MG63 (cell line): ENCODE measurements around the gene RTEL1. TPM values are rescaled to one million over a fixed set of nuclear protein-coding genes. Genes with fewer than 3 reads are reported as not detected.

Experiments used
- DNase-seq: peaks from one replicate; pipeline ENCODE4 v3.0.0-alpha.2; 2020
- H3K27me3 ChIP-seq: fragments of 250-450 bp; sonication (Bioruptor Pico); 2 replicates; pipeline ENCODE4 v1.5.1; 2020; ENCODE audit warnings: mild to moderate bottlenecking, moderate library complexity
- H3K36me3 ChIP-seq: fragments of 250-450 bp; sonication (Bioruptor Pico); 2 replicates; pipeline ENCODE4 v1.5.1; 2020; ENCODE audit warnings: mild to moderate bottlenecking, moderate library complexity
- H3K4me3 ChIP-seq: fragments of 250-450 bp; sonication (Bioruptor Pico); 2 replicates; pipeline ENCODE4 v1.5.1; 2020; ENCODE audit warnings: mild to moderate bottlenecking, moderate library complexity
- H3K9me3 ChIP-seq: fragments of 250-450 bp; sonication (Bioruptor Pico); 2 replicates; pipeline ENCODE4 v1.5.1; 2020; ENCODE audit warnings: mild to moderate bottlenecking, moderate library complexity
- total RNA-seq: library from RNA; depleted of rRNA; stranded (reverse); fragments of >200 nt; shearing (Covaris generic); gene quantifications from 2 replicates; pipeline ENCODE4 v1.2.3, GENCODE V29; 2014; ENCODE audit warnings: low replicate concordance

RTEL1 gene
- total RNA-seq, 1 experiment from 2014 or later: 13.4 TPM

DNA sequence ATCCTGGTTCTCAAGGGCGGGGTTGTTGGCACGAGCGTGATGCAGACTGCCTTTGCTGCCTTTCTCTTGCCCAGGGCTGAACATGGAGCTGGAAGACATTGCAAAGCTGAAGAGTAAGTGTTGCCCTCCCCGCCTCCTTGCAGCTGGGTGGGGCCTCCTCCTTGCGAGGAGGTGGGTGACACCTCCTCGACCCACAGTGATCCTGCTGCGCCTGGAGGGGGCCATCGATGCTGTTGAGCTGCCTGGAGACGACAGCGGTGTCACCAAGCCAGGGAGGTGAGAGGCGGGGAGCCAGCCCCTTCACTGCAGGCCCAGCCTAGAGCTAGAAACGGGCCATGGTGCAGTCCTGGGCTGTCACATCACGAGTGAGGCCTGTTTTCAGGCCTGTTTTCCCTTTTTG, 20.0 kb downstream of the RTEL1 start:
- H3K9me3 ChIP-seq: peaks cover 8% of the 10 kb centered on the region; the same call in 1 of the 2 replicates
- no peaks in the 10 kb centered on the region for H3K27me3 ChIP-seq
- peaks cover 63% of the 10 kb centered on the region for H3K36me3 ChIP-seq
- no peak overlapping the region for H3K4me3 ChIP-seq
- no peak for DNase-seq

DNA sequence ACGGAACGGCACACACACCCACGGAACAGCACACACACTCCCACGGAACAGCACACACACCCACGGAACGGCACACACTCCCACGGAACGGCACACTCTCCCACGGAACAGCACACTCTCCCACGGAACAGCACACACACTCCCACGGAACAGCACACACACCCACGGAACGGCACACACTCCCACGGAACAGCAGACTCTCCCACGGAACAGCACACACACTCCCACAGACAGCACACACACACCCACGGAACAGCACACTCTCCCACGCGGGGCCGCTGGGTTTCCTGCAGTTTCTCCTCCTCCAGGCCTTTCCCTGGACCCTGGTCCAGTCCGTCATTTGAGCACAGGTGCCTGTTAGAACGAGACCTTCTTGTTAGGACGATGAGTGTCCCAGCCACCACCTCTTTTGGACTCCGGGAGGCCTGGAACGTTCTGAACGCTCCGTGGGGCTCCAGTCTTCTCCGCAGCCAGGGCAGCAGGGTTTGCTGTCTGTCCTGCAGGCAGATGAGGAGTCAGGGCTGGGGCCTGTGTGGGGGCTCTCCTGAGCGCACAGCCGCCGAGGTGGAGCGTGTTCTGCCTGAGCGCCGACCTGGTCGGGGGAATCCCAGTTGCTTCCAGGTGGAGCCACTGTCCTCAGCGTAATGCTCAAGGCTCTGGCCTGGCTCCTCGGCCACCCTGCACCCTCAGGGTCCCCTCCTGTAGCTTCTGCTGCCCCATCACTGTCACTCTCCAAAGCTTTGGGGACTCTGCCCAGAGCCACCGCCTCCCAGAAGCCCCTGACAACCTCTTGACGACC, 20.8 kb downstream of the RTEL1 start:
- DNase-seq: no peak
- Histone ChIP-seq H3K36me3 (peaks cover 64% of the 10 kb centered on the region), H3K4me3 (no peak overlapping the region), H3K9me3 (peaks cover 8% of the 10 kb centered on the region; the same call in 1 of the 2 replicates), H3K27me3 (no peaks in the 10 kb centered on the region)

DNA sequence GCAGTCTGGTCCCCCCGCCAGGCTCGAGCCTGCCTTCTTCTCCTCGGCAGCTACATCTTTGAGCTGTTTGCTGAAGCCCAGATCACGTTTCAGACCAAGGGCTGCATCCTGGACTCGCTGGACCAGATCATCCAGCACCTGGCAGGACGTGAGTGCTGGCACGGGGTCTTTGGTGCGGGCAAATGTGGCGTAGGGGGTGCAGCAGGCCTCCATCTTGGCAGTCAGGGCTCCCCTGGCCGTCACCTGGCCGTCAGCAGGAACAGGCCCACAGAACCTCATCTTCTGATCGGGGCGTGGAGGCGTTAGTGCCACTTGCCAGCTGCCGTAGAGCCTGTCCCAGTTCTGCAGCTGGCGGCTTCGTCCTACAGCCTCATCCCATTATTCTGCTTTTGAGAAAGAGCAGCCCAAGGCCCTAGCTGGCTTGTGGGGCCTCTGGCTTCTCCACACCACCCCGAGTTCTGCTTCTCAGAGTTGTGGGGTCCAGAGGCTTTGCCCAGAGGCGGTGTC, 21.7 kb downstream of the RTEL1 start:
- no peaks in the 10 kb centered on the region for H3K27me3 ChIP-seq
- peaks cover 67% of the 10 kb centered on the region for H3K36me3 ChIP-seq

DNA sequence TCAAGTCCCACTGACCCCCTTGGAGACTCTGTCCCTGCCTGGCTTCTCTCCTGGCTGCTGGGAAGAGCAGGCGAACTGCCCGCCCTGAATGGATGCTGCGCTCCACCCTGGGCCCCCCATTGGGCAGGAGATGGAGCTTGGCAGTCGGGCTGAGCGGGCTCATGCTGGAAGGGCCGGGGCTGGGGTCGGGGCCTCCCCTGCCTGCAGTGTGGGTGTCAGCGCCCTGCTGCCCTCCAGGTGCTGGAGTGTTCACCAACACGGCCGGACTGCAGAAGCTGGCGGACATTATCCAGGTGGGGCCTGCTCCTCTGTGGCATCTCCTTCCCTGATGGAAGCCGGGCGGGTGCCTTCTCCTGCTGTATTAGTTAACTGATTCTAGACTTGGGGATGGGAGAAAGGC, 22.3 kb downstream of the RTEL1 start:
- H3K27me3 ChIP-seq: no peaks in the 10 kb centered on the region
- H3K36me3 ChIP-seq: peaks cover 61% of the 10 kb centered on the region
- peaks cover 8% of the 10 kb centered on the region; the same call in 1 of the 2 replicates for H3K9me3 ChIP-seq
- H3K4me3 ChIP-seq: no peak overlapping the region
- no peak for DNase-seq

More for the DNA sequence above, 21.7 kb downstream of the RTEL1 start:
- H3K4me3 ChIP-seq: no peak overlapping the region
- peaks cover 8% of the 10 kb centered on the region; the same call in 1 of the 2 replicates for H3K9me3 ChIP-seq
- DNase-seq: no peak

DNA sequence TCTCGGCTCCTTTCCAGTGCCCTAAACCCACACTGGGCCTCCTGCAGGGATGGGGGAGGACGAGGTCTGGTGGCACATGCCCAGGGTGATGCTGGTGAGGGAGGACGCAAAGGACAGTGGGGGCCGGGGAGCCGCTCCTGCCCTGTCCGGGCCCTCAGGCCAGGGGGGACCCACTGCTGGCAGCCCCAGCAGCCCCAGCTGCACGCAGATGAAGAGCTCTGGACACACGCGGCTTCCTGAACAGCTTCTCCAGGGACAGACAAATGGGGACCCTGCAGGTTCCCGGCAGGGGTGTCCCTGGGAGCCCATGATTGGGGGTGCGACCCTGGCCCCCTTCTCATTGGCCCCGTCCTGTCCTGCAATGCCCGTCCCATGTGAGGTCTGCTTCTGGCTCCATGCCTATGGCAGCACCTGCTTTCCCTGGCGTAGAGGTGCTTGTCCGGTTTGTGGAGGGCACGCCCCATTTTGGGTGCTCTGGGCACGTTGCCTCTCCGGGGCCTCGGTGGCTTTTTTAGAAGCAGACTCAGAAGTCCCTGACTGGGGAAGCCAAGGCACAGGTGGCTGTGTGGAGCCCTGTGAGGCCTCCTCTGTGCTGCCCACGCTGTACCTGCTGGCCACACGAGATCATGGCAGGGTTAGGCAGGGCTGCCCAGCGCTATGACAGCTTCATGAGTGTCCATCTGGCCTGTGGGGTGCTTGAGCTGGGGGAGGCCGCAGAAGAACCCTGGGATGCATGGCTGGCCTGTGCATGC, 22.9 kb downstream of the RTEL1 start:
- no peak for DNase-seq
- no peaks in the 10 kb centered on the region for H3K27me3 ChIP-seq
- no peak overlapping the region for H3K4me3 ChIP-seq
- H3K36me3 ChIP-seq: peaks cover 61% of the 10 kb centered on the region
- peaks cover 8% of the 10 kb centered on the region; the same call in 1 of the 2 replicates for H3K9me3 ChIP-seq

DNA sequence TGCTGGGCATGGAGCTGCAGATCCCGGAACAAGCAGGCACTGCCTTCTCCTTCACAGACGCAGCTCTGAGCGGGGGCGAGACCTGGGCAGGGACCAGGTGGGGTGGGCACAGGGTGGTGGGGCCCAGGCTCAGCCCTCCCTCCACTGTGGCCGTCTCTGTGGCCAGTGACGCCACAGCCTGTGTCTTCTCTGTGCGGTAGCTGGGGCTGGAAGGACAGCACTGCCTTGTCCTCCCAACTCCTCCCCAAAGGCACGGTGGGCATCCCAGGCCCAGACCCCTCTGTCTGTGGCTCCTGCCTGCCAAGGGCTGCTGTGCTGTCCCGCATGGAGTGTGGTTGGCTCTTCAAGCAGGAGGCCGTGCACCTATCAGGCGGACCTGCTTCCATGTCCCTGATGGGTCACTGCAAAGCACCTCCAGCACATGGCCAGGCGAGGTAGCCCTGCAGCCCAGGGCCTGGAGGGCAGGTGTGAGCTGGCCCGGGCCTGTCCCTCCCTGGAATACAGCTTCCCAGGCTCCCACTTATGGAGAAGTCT, 23.6 kb downstream of the RTEL1 start:
- Histone ChIP-seq H3K36me3 (peaks cover 61% of the 10 kb centered on the region), H3K4me3 (no peak overlapping the region), H3K9me3 (peaks cover 8% of the 10 kb centered on the region; the same call in 1 of the 2 replicates), H3K27me3 (no peaks in the 10 kb centered on the region)
- no peak for DNase-seq

DNA sequence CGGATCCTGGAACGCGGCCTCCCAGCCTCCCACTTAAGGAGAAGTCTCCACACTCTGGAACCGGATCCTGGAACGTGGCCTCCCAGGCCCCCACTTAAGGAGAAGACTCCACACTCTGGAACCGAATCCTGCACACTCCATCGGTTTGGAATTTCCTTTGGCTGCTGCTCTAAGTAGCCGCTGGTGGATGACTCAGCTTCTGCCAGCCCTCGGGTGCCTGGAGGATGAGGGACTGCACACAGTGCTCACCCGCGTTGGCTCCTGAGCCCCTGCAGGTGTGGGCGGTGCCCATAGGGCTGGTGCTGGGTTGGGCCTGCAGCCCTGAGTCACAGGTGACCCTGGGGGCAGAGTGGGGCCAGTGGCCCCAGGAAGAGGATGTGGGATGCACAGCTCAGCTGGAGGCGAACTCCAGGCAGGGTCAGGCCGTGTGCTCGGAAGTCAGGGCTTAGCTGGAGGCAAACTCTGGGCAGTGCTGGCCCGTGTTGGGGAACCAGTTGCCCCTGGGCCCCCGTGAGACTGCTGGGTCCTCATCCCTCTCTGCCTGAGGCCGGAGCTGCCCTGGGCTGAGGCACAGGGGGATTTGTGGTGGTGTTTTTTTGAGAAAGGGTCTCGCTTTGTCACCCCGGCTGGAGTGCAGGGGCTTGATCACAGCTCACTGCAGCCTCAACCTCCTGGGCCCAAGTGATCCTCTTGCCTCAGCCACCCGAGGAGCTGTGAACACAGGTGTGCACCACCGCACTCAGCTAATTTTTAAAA, 24.4 kb downstream of the RTEL1 start:
- no peaks in the 10 kb centered on the region for H3K27me3 ChIP-seq
- DNase-seq: peak; percentile 100
- peaks cover 8% of the 10 kb centered on the region; the same call in 1 of the 2 replicates for H3K9me3 ChIP-seq
- peaks cover 59% of the 10 kb centered on the region for H3K36me3 ChIP-seq
- H3K4me3 ChIP-seq: no peak overlapping the region

DNA sequence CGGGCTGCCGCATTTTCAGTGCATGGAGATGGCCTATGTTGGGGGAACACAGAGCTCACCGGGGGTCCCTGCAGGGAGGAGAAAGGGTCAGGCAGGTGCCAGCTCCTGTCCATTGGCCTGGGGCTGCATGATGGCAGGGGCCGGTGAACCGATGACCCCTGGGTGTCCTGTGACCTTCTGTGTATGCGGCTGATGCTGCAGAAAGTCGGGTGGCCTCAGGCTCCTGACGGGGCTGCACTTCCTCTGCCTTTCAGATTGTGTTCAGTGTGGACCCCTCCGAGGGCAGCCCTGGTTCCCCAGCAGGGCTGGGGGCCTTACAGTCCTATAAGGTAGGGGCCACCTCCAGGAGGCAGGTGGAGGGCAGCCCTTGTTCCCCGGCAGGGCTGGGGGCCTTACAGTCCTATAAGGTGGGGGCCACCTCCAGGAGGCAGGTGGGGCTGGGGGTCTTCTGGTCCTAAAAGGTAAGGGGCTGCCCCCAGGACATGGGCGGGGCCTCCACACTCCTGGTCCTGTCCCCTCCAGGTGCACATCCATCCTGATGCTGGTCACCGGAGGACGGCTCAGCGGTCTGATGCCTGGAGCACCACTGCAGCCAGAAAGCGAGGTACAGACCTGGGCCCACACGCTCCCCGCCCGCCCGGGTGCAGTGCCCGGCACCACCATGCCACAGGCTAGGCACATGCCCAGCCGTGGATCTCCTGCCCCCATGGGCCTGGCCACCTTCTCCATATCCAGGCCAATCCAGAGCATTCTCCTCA, 27.3 kb downstream of the RTEL1 start:
- Histone ChIP-seq H3K9me3 (peaks cover 8% of the 10 kb centered on the region; the same call in 1 of the 2 replicates), H3K4me3 (no peak overlapping the region), H3K36me3 (peaks cover 60% of the 10 kb centered on the region), H3K27me3 (no peaks in the 10 kb centered on the region)
- no peak for DNase-seq

DNA sequence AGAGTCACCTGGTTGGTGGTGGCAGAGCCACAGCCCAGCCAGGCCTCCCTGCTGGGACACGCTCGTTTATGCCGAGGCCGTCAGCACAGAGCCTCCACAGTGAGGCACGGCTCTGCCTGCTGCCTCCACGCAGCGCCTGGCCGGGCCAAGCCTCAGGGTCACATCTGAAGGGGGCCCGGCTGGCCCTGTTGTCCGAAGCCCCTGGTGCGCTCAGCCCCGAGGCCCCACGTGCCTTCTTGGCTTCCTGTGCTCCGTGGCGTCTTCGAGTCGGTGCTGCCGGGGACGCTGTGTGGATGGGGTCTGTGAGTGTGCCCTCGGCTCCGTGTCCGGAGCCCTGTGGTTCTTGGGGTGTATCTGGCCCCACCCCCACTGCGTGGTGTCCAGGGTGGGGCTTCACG, 28.0 kb downstream of the RTEL1 start:
- Histone ChIP-seq H3K36me3 (peaks cover 53% of the 10 kb centered on the region), H3K9me3 (peaks cover 8% of the 10 kb centered on the region; the same call in 1 of the 2 replicates), H3K27me3 (no peaks in the 10 kb centered on the region), H3K4me3 (no peak overlapping the region)
- no peak for DNase-seq

DNA sequence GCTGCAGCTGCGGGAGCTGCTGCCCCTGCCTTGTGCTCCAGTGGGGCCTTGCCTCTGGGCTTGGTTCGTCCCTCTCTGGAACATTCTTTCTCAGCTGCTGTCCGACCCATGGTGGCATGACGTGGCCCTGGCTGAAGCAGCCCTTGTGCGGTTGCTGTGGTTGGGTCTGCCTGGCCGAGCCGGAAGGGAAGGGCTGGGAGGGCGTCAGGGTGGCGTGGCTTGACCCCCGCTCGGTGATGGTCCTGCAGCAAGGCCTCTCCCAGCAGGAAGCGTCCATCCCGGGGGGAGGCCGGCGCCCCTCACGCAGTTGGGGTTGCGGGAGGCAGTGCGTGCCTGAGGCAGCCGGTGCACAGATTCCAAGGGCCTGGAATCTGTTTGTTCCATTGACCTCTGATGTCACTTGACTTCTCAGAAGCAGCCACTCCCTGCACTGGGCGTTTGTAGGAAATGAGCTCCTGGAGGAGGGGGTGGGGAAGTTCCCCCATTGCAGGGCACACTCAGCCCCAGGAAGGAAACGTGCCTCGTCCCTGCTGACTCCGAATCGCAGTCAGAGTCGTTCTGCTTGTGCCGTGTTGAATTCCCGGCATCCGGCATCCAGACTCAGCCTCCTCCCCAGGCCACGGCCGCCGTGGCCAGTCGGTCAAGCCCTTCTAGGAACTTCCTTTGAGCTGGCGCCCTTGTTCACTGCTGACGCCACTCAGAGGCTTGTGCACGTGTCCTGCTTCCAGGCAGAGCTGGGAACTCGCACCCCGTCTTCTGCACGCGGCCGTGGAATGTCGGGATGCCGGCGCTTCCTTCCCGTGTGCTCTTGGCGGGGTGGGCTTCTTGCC, 28.6 kb downstream of the RTEL1 start:
- Histone ChIP-seq H3K36me3 (peaks cover 47% of the 10 kb centered on the region), H3K9me3 (peaks cover 2% of the 10 kb centered on the region; the same call in 1 of the 2 replicates), H3K27me3 (no peaks in the 10 kb centered on the region), H3K4me3 (no peak overlapping the region)
- no peak for DNase-seq

DNA sequence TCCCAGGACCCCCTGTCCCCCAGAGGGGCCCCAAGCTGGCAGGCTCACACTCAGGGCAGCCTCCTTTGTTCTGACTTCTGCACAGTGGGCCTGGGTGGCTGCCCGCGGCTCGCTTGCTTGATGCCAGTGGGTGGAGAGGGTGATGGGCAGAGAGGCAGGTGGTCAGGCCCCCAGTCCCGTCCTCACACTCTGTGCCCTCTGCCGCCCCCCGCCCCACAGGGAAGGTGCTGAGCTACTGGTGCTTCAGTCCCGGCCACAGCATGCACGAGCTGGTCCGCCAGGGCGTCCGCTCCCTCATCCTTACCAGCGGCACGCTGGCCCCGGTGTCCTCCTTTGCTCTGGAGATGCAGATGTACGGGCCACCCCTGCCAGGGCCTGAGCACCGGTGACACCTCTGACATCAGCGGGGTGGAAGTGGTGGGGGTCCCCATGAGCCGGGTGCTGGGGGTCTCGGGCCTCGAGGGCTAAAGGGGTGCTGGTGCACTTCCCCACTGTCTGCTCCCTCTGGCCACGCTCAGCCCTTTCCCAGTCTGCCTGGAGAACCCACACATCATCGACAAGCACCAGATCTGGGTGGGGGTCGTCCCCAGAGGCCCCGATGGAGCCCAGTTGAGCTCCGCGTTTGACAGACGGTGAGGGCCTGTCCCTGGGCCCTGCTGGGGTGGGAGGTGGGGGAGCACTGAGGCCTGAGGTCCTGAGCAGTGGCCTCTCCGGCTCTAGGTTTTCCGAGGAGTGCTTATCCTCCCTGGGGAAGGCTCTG, 29.5 kb downstream of the RTEL1 start:
- Histone ChIP-seq H3K27me3 (no peaks in the 10 kb centered on the region), H3K9me3 (no peaks in the 10 kb centered on the region), H3K4me3 (no peak overlapping the region), H3K36me3 (peaks cover 44% of the 10 kb centered on the region)
- no peak for DNase-seq

DNA sequence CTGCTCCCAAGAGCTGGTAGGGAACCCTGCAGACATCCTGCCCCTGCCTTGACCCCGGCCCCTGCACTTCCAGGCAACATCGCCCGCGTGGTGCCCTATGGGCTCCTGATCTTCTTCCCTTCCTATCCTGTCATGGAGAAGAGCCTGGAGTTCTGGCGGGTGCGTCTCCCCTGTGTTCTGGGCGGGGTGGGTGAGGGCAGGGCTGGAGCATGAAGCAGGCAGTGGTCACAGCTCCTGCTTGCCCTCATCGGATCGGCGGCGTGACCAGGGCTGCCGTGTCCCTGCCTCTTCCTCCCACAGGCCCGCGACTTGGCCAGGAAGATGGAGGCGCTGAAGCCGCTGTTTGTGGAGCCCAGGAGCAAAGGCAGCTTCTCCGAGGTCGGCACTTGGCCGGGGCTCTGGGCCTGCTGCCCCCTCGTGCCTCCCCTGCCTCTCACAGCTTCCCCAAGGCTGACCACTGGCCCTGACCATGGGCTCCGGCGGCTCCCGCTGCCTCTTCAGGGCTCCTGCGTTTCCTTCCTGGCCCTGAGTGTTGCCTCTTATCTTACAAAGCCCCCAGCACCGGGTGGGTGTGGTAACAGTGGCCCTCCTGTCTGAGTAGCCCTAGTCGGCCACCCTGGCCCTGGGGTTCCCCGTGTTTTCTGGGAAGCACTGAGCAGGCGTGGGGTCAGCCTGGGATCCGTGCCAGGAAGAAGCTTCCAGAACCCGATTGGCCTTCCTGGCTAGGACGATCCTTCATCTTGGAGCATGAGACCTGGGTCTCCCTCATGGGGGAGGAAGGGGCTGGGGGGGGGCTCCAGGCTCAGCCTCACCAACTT, 30.3 kb downstream of the RTEL1 start:
- DNase-seq: no peak
- H3K27me3 ChIP-seq: no peaks in the 10 kb centered on the region
- H3K9me3 ChIP-seq: no peaks in the 10 kb centered on the region
- peaks cover 37% of the 10 kb centered on the region for H3K36me3 ChIP-seq
- H3K4me3 ChIP-seq: no peak overlapping the region

DNA sequence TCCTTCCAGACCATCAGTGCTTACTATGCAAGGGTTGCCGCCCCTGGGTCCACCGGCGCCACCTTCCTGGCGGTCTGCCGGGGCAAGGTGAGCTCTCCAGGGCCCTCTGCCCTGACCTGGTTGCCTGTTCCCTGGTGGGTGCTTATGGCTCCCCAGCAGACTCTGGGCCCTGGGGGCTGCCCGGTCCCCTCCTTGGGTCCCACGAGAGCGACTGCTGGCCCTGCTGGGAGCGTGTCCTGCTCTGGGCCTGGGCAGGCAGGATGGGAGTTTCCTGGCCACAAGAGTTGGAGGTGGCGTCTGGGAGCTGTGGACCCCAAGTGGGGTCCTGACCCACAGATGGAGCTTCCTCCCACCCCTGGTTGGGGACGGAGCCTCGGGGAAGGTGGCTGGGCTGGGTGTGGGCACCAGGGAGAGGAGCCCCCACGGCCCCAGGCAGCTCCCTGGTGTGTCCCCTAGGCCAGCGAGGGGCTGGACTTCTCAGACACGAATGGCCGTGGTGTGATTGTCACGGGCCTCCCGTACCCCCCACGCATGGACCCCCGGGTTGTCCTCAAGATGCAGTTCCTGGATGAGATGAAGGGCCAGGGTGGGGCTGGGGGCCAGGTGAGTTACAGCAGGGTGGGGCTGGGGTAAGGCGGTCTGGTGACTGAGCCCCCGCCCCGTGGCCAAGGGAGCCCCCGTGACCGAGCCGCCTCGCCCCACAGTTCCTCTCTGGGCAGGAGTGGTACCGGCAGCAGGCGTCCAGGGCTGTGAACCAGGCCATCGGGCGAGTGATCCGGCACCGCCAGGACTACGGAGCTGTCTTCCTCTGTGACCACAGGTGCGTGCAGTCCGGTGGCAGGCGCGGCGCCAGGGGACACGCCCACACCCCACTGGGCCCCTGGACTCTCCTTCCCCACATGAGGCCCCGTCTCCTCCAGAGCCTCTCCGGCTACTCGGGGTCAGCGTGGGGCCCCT, 31.2 kb downstream of the RTEL1 start:
- Histone ChIP-seq H3K36me3 (peaks cover 35% of the 10 kb centered on the region), H3K9me3 (0 out of 2 replicates have a peak, but pooled peaks cover 2% of the 10 kb centered on the region), H3K27me3 (no peaks in the 10 kb centered on the region), H3K4me3 (no peak overlapping the region)
- DNase-seq: no peak
